Activated CD4-positive, alpha-beta memory T cell treated with anti-CD3 and anti-CD28 coated beads for 36 hours (primary cell): ENCODE results near the gene RASSF10. TPM values are rescaled to one million over a fixed set of nuclear protein-coding genes. Genes with fewer than 3 reads are reported as not detected.

Source experiments
- CTCF ChIA-PET: fragments of 350-600 bp; sonication (Branson Sonifier 250); formaldehyde crosslinking; loops from one replicate; lab custom pipeline; 2021; ENCODE audit warnings: antibody characterized with exemption, inconsistent platforms; lab: Charles Lee
- POLR2A ChIA-PET: fragments of 350-600 bp; sonication (Branson Sonifier 250); formaldehyde crosslinking; loops from one replicate; lab custom pipeline; 2021; ENCODE audit warnings: antibody characterized with exemption; lab: Charles Lee
- DNase-seq: peaks from one replicate; pipeline ENCODE4 v3.0.0-alpha.2; 2020
- H3K27ac Mint-ChIP-seq: one replicate; pipeline ENCODE4 v1.8.0; 2021; ENCODE audit warnings: mixed read lengths
- H3K27me3 Mint-ChIP-seq: one replicate; pipeline ENCODE4 v1.8.0; 2021; ENCODE audit warnings: mixed read lengths
- H3K36me3 Mint-ChIP-seq: one replicate; pipeline ENCODE4 v1.8.0; 2021; ENCODE audit warnings: mixed read lengths
- H3K4me1 Mint-ChIP-seq: one replicate; pipeline ENCODE4 v1.8.0; 2021; ENCODE audit warnings: low read depth, mixed read lengths
- H3K4me3 Mint-ChIP-seq: one replicate; pipeline ENCODE4 v1.8.0; 2021; ENCODE audit warnings: mild to moderate bottlenecking, mixed read lengths
- H3K9me3 Mint-ChIP-seq: one replicate; pipeline ENCODE4 v1.8.0; 2021; ENCODE audit warnings: mixed read lengths
- intact Hi-C: fragments of 100-400 bp; cut with micrococcal nuclease; formaldehyde crosslinking; loops from one replicate; pipeline ENCODE4 v1.15.1; 2023
- total RNA-seq, 2 experiments: library from RNA; stranded (reverse); gene quantifications; one replicate each; pipeline ENCODE4 v1.2.3, GENCODE V29; 2021

The RASSF10 gene
- total RNA-seq, 2 experiments from 2014 or later, result not detected

DNA sequence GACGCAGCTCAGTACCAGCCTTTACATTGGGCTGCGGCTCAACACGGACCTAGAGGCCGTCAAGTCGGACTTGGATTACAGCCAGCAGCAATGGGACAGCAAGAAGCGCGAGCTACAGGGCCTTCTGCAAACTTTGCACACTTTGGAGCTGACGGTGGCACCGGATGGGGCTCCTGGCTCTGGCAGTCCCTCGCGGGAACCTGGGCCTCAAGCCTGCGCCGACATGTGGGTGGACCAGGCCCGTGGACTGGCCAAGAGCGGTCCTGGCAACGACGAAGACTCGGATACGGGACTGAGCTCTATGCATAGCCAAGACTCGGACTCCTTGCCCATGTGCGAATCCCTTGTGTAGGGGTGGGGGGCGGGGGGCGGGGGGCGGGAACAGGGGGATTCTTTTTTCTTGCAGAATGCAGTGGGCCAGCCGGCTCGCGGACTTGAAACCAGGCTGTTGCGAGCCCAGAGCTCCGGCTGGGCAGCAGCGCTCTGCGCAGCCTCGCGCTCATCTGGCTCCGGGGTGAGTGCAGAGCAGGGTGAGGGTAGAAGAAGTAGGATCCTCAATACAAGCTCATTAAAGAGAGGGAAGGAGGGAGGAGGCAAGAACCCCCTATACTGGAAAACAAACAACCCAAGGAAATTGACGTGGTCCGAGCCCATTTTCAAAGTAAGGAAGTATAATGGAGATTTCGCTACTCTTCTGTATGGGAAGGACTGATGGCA is 1.8 kb downstream of the RASSF10 start:
- no peak overlapping the region for H3K27ac Mint-ChIP-seq
- CTCF ChIA-PET, result no interaction called here
- H3K27me3 Mint-ChIP-seq, result peaks cover 72% of the 10 kb centered on the region
- peaks cover 7% of the 10 kb centered on the region for H3K4me1 Mint-ChIP-seq
- no peak overlapping the region for H3K4me3 Mint-ChIP-seq
- no peaks in the 10 kb centered on the region for H3K9me3 Mint-ChIP-seq
- POLR2A ChIA-PET, result no interaction called here
- no peak for DNase-seq
- no peaks in the 10 kb centered on the region for H3K36me3 Mint-ChIP-seq
- intact Hi-C loops, result no loop called here

- peaks cover 7% of the 10 kb centered on the region for H3K4me1 Mint-ChIP-seq
- ChIA-PET CTCF (no interaction called here), POLR2A (no interaction called here)
- H3K36me3 Mint-ChIP-seq, result no peaks in the 10 kb centered on the region
- H3K9me3 Mint-ChIP-seq, result no peaks in the 10 kb centered on the region
- peaks cover 70% of the 10 kb centered on the region for H3K27me3 Mint-ChIP-seq
- no peak overlapping the region for H3K27ac Mint-ChIP-seq
- intact Hi-C loops, result no loop called here
- H3K4me3 Mint-ChIP-seq, result no peak overlapping the region
- no peak for DNase-seq
Measured at GRCh38 chr11:13011466-13012055, 2.4 kb downstream of the RASSF10 start.

DNA sequence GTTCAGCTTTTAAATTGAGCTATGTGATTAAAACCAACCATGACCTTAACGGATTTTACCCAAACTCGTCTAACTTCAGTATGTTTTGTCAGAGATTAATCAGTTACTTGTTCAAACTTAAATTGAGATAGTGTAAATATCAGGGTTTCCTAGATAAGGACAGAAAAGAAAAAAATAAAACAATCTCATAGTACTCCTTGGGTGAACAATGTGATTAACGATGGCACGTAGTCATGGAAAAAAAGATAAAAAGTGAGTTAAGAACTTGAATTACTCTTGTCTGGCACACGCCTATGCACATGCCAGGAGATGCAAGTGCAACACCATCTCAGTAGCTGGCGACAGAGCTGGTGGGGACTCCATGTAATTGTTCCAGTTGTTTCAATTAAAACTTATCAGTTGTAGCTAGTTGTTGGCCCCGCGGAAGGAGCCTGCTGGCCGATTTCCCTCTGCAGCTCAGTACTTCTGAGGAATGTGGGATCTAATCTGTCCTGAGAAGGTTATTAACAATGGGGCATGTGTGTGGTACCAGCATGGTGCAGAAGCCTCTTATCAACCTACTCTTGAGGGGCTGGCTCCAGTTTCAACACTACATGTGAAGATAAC is 3.0 kb downstream of the RASSF10 start:
- ChIA-PET CTCF (no interaction called here), POLR2A (no interaction called here)
- intact Hi-C loops, result no loop called here
- H3K27me3 Mint-ChIP-seq, result peaks cover 64% of the 10 kb centered on the region
- DNase-seq, result no peak
- no peaks in the 10 kb centered on the region for H3K9me3 Mint-ChIP-seq
- peaks cover 7% of the 10 kb centered on the region for H3K4me1 Mint-ChIP-seq
- H3K27ac Mint-ChIP-seq, result no peak overlapping the region
- H3K36me3 Mint-ChIP-seq, result no peaks in the 10 kb centered on the region
- no peak overlapping the region for H3K4me3 Mint-ChIP-seq

DNA sequence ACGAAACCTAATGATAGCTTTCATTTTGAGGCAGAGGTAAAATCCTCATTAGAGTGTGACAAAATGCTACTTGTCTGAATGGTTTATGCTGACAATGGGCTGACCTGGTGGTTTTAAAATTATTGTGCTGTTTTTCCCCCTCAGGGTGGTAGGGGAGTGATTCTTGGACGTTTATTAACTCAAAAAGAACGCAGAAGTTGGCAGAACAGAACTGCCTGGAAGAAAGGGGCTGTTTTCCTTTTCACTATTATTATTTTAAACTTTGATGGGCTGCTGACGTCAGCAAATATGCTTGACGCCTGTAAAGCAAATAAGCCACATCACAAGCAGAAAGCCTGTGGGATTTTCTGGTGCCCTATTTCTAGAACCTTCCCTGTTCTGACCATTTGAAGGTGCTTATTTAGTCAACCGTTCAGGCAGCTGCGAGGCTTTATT is 4.0 kb downstream of the RASSF10 start:
- Mint-ChIP-seq H3K27ac (no peak overlapping the region), H3K4me3 (no peak overlapping the region), H3K36me3 (no peaks in the 10 kb centered on the region), H3K9me3 (no peaks in the 10 kb centered on the region), H3K4me1 (peaks cover 7% of the 10 kb centered on the region), H3K27me3 (peaks cover 57% of the 10 kb centered on the region)
- intact Hi-C loops, result no loop called here
- no peak for DNase-seq
- ChIA-PET POLR2A (interaction anchor here (0.6 to 0.7 kb wide), 2 partner anchors 15 to 42 kb away, joined by 3 to 4 read pairs; no protein-coding TSS in a partner anchor), CTCF (no interaction called here)

DNA sequence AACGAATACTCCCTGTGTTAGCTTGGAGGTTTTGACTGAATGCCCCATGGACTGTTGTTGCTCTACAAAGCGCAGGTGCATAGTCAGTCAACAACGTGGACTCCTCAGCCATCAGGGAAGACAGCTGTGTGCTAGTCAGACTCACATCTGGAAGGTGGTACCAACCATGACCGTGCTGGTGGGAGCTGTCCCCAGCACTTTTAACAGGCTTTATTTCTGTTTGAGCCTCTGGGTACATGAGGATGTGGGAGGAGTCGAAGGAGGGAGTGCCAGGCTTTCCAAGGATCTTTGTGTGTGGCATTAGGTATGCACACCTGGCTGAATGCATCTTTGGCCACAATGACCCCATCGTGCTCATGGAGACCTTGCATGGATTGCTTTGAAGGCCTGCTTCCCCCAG is 6.6 kb downstream of the RASSF10 start:
- Mint-ChIP-seq H3K9me3 (no peaks in the 10 kb centered on the region), H3K36me3 (no peaks in the 10 kb centered on the region), H3K4me1 (no peaks in the 10 kb centered on the region), H3K4me3 (no peak overlapping the region), H3K27me3 (peaks cover 43% of the 10 kb centered on the region), H3K27ac (no peak overlapping the region)
- intact Hi-C loops, result no loop called here
- CTCF ChIA-PET, result interaction anchor here (1.6 kb wide), 1 partner anchor 52 kb away, joined by 3 read pairs; no protein-coding TSS in a partner anchor
- DNase-seq, result no peak
- POLR2A ChIA-PET, result no interaction called here

GRCh38 chr11:13016415-13016814 is 7.3 kb downstream of the RASSF10 start:
- ChIA-PET POLR2A (no interaction called here), CTCF (interaction anchor here (1.6 kb wide), 1 partner anchor 53 kb away, joined by 3 read pairs; no protein-coding TSS in a partner anchor)
- Mint-ChIP-seq H3K36me3 (no peaks in the 10 kb centered on the region), H3K27me3 (peaks cover 36% of the 10 kb centered on the region), H3K27ac (no peak overlapping the region), H3K4me3 (no peak overlapping the region), H3K9me3 (no peaks in the 10 kb centered on the region), H3K4me1 (no peaks in the 10 kb centered on the region)
- intact Hi-C loops, result no loop called here
- DNase-seq, result no peak

GRCh38 chr11:13019313-13019712 is 10.2 kb downstream of the RASSF10 start:
- intact Hi-C loops, result no loop called here
- Mint-ChIP-seq H3K4me3 (no peak overlapping the region), H3K4me1 (no peaks in the 10 kb centered on the region), H3K27ac (no peak overlapping the region), H3K9me3 (no peaks in the 10 kb centered on the region), H3K36me3 (no peaks in the 10 kb centered on the region), H3K27me3 (peaks cover 26% of the 10 kb centered on the region)
- ChIA-PET POLR2A (no interaction called here), CTCF (no interaction called here)
- no peak for DNase-seq

DNA sequence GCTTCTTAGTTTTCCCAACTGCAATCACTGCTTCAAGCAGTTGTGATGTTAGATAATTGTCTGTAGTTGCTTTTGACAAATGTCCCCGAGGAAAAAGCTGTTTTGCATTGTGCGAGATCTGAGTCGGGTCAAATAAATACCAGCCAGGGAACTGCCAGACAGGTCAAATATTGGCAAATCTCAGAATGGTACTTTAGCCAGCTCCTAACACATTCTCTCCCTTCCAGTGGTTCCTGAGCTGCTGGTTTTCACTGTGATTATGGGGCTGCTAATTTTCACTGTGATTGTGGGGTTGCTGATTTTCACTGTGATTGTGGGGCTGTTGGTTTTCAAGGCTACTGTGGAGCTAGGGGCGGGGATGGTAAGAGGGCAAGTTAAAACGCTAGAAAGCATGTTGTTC is 14.3 kb downstream of the RASSF10 start:
- Mint-ChIP-seq H3K4me1 (no peaks in the 10 kb centered on the region), H3K9me3 (no peaks in the 10 kb centered on the region), H3K36me3 (no peaks in the 10 kb centered on the region), H3K27ac (no peak overlapping the region), H3K4me3 (no peak overlapping the region), H3K27me3 (peaks cover 20% of the 10 kb centered on the region)
- intact Hi-C loops, result no loop called here
- ChIA-PET CTCF (no interaction called here), POLR2A (no interaction called here)
- no peak for DNase-seq

DNA sequence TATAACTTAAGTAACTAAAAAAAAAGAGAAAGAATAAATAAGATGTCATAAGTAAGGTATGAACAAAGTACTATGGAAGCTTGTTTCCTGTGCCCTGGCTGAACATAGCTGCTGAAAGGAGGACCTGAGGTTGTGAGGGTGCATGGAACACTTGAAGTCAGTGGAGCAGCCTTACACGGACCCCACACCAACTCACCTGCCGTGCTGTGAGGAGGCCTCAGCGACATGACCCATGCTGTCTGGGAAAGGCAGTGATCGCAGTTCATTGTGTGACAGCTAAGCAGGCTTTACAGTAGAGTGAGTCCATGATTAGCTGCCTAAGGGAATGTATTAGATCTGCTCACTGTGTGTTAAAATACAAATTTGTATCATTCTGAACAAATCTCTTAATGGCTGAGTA is 17.6 kb downstream of the RASSF10 start:
- CTCF ChIA-PET, result interaction anchor here (0.9 kb wide), 1 partner anchor 10 kb away, joined by 3 read pairs; no protein-coding TSS in a partner anchor
- DNase-seq, result no peak
- intact Hi-C loops, result no loop called here
- Mint-ChIP-seq H3K36me3 (no peaks in the 10 kb centered on the region), H3K27ac (no peak overlapping the region), H3K27me3 (peaks cover 17% of the 10 kb centered on the region), H3K4me3 (no peak overlapping the region), H3K9me3 (no peaks in the 10 kb centered on the region), H3K4me1 (no peaks in the 10 kb centered on the region)
- POLR2A ChIA-PET, result no interaction called here

DNA sequence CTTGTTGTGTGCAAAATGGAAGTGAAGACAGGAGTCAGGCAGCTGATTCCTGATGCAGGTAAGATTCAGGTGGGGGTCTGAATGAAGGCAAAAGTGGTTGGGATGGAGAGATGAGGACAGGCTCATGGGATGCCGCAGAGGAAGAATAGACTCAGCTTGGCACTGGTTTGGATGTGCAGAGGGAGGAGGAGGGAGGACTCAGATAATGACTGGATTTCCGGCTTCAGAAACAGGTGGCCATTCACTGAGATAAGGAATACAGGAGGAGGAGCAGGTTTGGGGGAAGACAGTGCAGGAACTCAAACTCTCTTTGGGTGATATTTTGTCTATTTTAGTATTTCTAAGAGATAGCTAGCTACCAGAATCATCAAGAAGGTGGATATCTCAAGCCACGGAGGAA is 19.2 kb downstream of the RASSF10 start:
- CTCF ChIA-PET, result no interaction called here
- POLR2A ChIA-PET, result no interaction called here
- peaks cover 10% of the 10 kb centered on the region for H3K27me3 Mint-ChIP-seq
- no peaks in the 10 kb centered on the region for H3K9me3 Mint-ChIP-seq
- intact Hi-C loops, result no loop called here
- no peaks in the 10 kb centered on the region for H3K4me1 Mint-ChIP-seq
- no peak for DNase-seq
- H3K27ac Mint-ChIP-seq, result no peak overlapping the region
- no peak overlapping the region for H3K4me3 Mint-ChIP-seq
- H3K36me3 Mint-ChIP-seq, result no peaks in the 10 kb centered on the region

DNA sequence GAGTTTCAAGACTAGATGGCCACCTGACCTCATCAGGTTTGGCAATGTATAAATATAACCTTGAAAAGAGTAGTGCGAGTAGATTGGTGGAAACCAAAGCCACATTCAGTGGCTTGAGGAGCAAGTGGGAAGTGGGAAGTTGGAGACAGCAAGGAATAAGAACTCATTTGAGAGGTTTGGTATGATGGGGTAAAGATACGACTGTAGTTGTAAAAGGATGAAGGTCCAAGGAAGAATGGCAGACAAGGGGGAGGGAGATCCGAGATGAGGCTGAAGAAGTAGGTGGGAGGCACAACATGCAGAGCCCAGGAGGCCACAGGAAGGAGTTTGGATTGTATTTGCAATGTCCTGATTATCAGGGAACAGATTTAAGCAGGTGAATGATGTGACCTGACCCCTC is 20.8 kb downstream of the RASSF10 start:
- Mint-ChIP-seq H3K9me3 (no peaks in the 10 kb centered on the region), H3K36me3 (no peaks in the 10 kb centered on the region), H3K4me3 (no peak overlapping the region), H3K4me1 (no peaks in the 10 kb centered on the region), H3K27me3 (peaks cover 9% of the 10 kb centered on the region), H3K27ac (no peak overlapping the region)
- DNase-seq, result no peak
- CTCF ChIA-PET, result no interaction called here
- POLR2A ChIA-PET, result no interaction called here
- intact Hi-C loops, result no loop called here

DNA sequence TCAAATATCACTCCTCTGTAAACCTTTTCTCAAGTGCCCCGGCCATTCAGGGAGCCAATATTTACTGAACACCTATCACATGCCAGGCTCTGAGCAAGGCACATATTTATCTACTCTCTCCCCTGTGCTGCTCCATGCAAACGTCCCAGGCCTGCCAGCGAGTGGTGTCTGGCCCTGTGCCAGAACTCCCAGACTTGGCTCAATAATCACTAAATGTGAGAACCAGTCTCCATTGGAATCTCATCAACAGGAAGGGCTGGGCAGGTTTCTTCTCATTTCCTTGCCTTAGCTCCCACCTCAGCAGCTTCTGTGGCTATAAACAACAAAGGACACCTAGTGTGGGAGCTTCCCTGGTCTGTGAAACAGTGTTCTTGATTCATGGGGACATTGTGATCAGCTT is 21.7 kb downstream of the RASSF10 start:
- H3K9me3 Mint-ChIP-seq, result no peaks in the 10 kb centered on the region
- H3K27ac Mint-ChIP-seq, result no peak overlapping the region
- peaks cover 18% of the 10 kb centered on the region for H3K27me3 Mint-ChIP-seq
- H3K4me1 Mint-ChIP-seq, result no peaks in the 10 kb centered on the region
- ChIA-PET CTCF (interaction anchor here (1.0 kb wide), 1 partner anchor 204 kb away, joined by 3 read pairs; no protein-coding TSS in a partner anchor), POLR2A (no interaction called here)
- DNase-seq, result no peak
- H3K4me3 Mint-ChIP-seq, result no peak overlapping the region
- no peaks in the 10 kb centered on the region for H3K36me3 Mint-ChIP-seq
- intact Hi-C loops, result no loop called here
